B cell (primary cell): ENCODE results near the gene PFAS.

ENCODE experiments used
- EZH2 ChIP-seq: IDR thresholded peaks from 2 replicates; pipeline ENCODE4 v1.6.1; 2012; ENCODE audit warnings: borderline replicate concordance, low read depth, mild to moderate bottlenecking, moderate library complexity, low read length; ENCODE audit not compliant: insufficient read depth, poor library complexity, severe bottlenecking
- TF ChIP-seq, protein P1 (sequence below): fragments of 200-600 bp; IDR thresholded peaks from one replicate; pipeline ENCODE4 v1.8.0; 2022; ENCODE audit warnings: antibody characterized with exemption, mild to moderate bottlenecking

DNA sequence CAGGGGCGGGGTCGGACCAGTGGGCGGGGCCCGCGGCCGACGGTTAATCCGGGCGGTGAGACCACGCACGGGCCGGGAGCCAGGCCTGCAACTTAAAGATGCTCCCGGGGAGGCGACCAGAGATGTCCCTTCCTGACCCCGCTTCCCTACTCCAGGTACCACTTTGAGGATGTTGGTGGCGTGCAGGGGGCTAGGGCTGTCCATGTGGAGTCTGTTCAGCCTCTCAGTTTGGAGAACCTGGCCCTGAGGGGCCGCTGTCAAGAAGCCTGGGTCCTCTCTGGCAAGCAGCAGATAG lies 40.0 kb downstream of the PFAS start:
- TF ChIP-seq, protein P1, sequence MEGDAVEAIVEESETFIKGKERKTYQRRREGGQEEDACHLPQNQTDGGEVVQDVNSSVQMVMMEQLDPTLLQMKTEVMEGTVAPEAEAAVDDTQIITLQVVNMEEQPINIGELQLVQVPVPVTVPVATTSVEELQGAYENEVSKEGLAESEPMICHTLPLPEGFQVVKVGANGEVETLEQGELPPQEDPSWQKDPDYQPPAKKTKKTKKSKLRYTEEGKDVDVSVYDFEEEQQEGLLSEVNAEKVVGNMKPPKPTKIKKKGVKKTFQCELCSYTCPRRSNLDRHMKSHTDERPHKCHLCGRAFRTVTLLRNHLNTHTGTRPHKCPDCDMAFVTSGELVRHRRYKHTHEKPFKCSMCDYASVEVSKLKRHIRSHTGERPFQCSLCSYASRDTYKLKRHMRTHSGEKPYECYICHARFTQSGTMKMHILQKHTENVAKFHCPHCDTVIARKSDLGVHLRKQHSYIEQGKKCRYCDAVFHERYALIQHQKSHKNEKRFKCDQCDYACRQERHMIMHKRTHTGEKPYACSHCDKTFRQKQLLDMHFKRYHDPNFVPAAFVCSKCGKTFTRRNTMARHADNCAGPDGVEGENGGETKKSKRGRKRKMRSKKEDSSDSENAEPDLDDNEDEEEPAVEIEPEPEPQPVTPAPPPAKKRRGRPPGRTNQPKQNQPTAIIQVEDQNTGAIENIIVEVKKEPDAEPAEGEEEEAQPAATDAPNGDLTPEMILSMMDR = no peak
- no peak for TF ChIP-seq EZH2
